ENCODE results near the gene MORN1.

DNA sequence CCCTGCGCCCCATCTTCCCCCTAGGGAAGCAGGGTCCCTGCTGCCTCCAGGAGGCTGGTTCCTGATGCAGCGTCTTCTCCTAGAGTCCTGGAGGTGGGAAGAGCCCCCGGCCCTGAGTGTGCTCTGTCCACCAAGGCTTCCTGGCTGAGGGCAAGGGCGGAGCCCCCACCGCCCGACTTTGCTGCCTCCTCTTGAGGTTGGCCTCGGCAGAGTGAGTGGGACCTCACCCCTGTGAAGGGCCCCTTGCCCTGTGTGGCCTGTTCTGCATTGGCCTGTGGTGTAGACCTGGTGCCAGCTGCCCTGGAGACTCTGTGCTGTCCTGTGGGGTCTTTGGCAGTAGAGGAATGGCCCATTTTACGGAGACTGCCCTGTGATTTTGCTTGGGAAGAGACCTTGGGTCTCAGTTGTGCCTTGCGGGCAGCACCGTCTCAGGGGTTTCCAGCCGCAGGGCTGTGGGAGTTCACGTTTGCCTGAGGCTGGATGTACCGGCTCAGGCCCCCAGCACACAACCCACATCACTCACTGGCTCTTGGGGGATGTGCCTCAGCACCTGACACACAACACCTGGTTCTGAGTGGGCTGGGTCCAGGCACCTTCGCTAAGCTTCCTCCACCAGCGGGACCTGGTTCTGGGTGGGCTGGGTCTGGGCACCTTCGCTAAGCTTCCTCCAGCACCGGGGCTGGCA is 89.6 kb downstream of the MORN1 start:
- TF ChIP-seq JUND (IDR thresholded peaks at IDR 0.05; ENCODE audit: low read depth, low read length) (no peak), TCF12 (IDR thresholded peaks at IDR 0.05; ENCODE audit: low read depth, low read length) (no peak), RCOR1 (conservative IDR thresholded peaks at IDR 0.05; ENCODE audit: low read depth, low read length) (no peak)
- TF ChIP-seq, protein P1, sequence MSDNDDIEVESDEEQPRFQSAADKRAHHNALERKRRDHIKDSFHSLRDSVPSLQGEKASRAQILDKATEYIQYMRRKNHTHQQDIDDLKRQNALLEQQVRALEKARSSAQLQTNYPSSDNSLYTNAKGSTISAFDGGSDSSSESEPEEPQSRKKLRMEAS (IDR thresholded peaks at IDR 0.05; ENCODE audit: low read depth, low read length), result no peak
- TF ChIP-seq, protein P2, sequence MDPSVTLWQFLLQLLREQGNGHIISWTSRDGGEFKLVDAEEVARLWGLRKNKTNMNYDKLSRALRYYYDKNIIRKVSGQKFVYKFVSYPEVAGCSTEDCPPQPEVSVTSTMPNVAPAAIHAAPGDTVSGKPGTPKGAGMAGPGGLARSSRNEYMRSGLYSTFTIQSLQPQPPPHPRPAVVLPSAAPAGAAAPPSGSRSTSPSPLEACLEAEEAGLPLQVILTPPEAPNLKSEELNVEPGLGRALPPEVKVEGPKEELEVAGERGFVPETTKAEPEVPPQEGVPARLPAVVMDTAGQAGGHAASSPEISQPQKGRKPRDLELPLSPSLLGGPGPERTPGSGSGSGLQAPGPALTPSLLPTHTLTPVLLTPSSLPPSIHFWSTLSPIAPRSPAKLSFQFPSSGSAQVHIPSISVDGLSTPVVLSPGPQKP (IDR thresholded peaks at IDR 0.05; ENCODE audit: low read depth, low read length), result no peak

Measured in GM12878 (cell line).